Glutamatergic neuron (in vitro differentiated cells): ENCODE measurements around the gene CDCA4. TPM values are rescaled to one million over a fixed set of nuclear protein-coding genes. Genes with fewer than 3 reads are reported as not detected.

Source experiments
- DNase-seq: peaks from one replicate; pipeline ENCODE4 v3.0.0; 2022
- H3K27ac Mint-ChIP-seq: one replicate; pipeline ENCODE4 v1.8.0; 2020; ENCODE audit warnings: mild to moderate bottlenecking, mixed read lengths, inconsistent platforms; ENCODE audit not compliant: unreplicated experiment
- H3K27me3 Mint-ChIP-seq: one replicate; pipeline ENCODE4 v1.8.0; 2020; ENCODE audit warnings: mild to moderate bottlenecking, moderate library complexity, mixed read lengths, inconsistent platforms; ENCODE audit not compliant: unreplicated experiment
- H3K36me3 Mint-ChIP-seq: one replicate; pipeline ENCODE4 v1.8.0; 2020; ENCODE audit warnings: mild to moderate bottlenecking, mixed read lengths, inconsistent platforms; ENCODE audit not compliant: unreplicated experiment
- H3K4me1 Mint-ChIP-seq: one replicate; pipeline ENCODE4 v1.8.0; 2020; ENCODE audit warnings: mild to moderate bottlenecking, low read depth, mixed read lengths, inconsistent platforms; ENCODE audit not compliant: unreplicated experiment
- H3K4me3 Mint-ChIP-seq: one replicate; pipeline ENCODE4 v1.8.0; 2020; ENCODE audit warnings: mild to moderate bottlenecking, mixed read lengths, inconsistent platforms; ENCODE audit not compliant: unreplicated experiment
- H3K9me3 Mint-ChIP-seq: one replicate; pipeline ENCODE4 v1.8.0; 2020; ENCODE audit warnings: mild to moderate bottlenecking, moderate library complexity, mixed read lengths, inconsistent platforms; ENCODE audit not compliant: unreplicated experiment
- total RNA-seq: library from RNA; stranded (reverse); fragmentation: NEBNext Ultra II Directional; extraction: Animal tissue kit (Norgen Biotek cat#: 25700); gene quantifications from one replicate; pipeline ENCODE4 v1.2.1, GENCODE V29; 2021; ENCODE audit not compliant: unreplicated experiment
- TF ChIP-seq, protein P1 (sequence below): fragments of 200-600 bp; sonication (generic); IDR thresholded peaks from one replicate; pipeline ENCODE4 v1.5.0; 2021; ENCODE audit not compliant: partially characterized antibody, unreplicated experiment

The CDCA4 gene
- total RNA-seq, 1 donor from 2014 or later, result 23.2 TPM

DNA sequence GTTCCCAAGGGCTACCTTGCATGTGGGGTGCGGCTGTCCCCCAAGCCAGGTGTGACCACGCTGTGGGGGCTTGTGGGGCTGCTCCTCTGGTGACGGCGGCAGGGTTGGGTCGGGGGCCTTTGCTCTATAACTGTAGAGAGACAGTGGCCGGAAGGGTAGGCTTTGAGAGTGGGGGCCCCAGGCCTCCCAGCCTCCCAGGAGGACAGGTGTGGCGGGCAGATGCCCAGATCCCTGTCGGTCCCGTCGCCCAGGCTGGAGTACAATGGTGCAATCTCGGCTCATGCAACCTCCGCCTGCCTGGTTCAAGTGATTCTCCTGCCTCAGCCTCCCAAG, 47.1 kb upstream of the CDCA4 start:
- Mint-ChIP-seq H3K27ac (no peak overlapping the region), H3K4me3 (no peak overlapping the region), H3K36me3 (peaks cover 6% of the 10 kb centered on the region), H3K4me1 (peaks cover 1% of the 10 kb centered on the region), H3K9me3 (peaks cover 5% of the 10 kb centered on the region), H3K27me3 (peaks cover 7% of the 10 kb centered on the region)
- TF ChIP-seq, protein P1, sequence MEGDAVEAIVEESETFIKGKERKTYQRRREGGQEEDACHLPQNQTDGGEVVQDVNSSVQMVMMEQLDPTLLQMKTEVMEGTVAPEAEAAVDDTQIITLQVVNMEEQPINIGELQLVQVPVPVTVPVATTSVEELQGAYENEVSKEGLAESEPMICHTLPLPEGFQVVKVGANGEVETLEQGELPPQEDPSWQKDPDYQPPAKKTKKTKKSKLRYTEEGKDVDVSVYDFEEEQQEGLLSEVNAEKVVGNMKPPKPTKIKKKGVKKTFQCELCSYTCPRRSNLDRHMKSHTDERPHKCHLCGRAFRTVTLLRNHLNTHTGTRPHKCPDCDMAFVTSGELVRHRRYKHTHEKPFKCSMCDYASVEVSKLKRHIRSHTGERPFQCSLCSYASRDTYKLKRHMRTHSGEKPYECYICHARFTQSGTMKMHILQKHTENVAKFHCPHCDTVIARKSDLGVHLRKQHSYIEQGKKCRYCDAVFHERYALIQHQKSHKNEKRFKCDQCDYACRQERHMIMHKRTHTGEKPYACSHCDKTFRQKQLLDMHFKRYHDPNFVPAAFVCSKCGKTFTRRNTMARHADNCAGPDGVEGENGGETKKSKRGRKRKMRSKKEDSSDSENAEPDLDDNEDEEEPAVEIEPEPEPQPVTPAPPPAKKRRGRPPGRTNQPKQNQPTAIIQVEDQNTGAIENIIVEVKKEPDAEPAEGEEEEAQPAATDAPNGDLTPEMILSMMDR, result no peak
- DNase-seq, result no peak

GRCh38 chr14:105067140-105067968, 46.5 kb upstream of the CDCA4 start:
- Mint-ChIP-seq H3K4me1 (peaks cover 1% of the 10 kb centered on the region), H3K27ac (no peak overlapping the region), H3K36me3 (peaks cover 6% of the 10 kb centered on the region), H3K4me3 (no peak overlapping the region), H3K9me3 (peaks cover 6% of the 10 kb centered on the region), H3K27me3 (peaks cover 10% of the 10 kb centered on the region)
- no peak for DNase-seq
- TF ChIP-seq, protein P1, result no peak

- Mint-ChIP-seq H3K27ac (no peak overlapping the region), H3K36me3 (no peaks in the 10 kb centered on the region), H3K9me3 (peaks cover 9% of the 10 kb centered on the region), H3K27me3 (peaks cover 5% of the 10 kb centered on the region), H3K4me3 (no peak overlapping the region), H3K4me1 (peaks cover 1% of the 10 kb centered on the region)
- TF ChIP-seq, protein P1, result no peak
- no peak for DNase-seq
These were observed 45.6 kb upstream of the CDCA4 start for GRCh38 chr14:105066240-105067071.

DNA sequence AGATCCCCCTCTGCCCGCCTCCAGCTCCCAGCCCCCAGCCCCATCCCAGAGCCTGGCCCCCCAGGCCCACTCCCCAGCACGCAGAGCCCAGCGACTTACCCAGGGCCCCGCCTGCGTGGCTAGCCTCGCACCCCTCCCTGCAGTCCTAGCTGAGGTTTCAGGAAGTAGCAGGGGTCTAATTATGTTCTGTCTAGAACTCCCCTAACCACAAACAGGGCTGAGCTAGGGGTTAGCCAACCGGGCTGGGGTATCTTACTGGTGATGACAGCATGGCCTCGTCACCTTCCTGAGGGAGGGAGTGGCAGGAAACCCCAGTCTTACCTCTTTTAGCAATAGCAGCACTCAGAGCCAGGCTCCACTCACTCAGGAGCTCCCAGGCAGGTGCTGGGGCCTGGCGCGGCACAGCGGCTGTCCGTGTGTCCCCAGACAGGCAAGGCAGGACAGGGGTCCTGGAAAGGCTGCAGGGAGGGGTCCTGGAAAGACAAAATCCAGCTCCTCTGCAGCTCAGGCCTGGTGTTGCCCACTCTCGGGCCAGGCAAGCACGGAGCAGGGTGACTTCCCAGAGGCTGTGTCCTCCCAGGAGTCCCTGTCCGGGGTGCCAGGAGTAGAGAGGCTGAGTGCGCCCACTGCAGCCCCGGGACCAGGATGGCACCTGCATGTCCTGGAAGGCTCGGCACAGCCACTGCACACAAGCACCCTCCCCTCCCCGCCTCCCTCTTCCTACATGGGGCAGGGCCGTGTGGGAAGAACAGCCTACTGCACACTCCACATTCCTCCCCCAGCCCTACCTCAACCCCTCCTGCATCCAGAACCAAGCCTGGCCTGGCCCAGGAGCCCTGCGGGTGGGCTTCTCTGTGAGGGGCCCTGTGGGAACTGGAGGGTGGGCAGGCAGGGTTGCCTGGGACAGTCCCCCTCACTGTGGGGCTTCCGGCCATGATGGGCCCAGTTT, 44.7 kb upstream of the CDCA4 start, which contains the start of gene GPR132:
GPR132 (minus strand) TSS at position 151 of the 949 bp plus-strand sequence. CDS start 10,010 bp downstream, outside the sequence.
- Mint-ChIP-seq H3K27ac (peak within 1 kb of the TSS; percentile 43), H3K4me3 (no peak within 1 kb of the TSS), H3K36me3 (no peaks in the 10 kb centered on the region), H3K4me1 (peaks cover 3% of the 10 kb centered on the region), H3K9me3 (peaks cover 9% of the 10 kb centered on the region), H3K27me3 (peaks cover 5% of the 10 kb centered on the region)
- no peak for DNase-seq
- TF ChIP-seq, protein P1, result no peak
